RWPE2 (cell line): ENCODE data around the gene PRR30.

Experiments
- ATAC-seq: fragments of 200-7000 bp; cut with Tn5 transposase; 3 replicates; pipeline ENCODE4 v1.9.1; 2021; ENCODE audit warnings: low read depth
- DNase-seq: peaks from one replicate; pipeline ENCODE4 v3.0.0-alpha.2; 2020; ENCODE audit warnings: low spot score
- H3K27ac ChIP-seq: fragments of 450-650 bp; 2 replicates; pipeline ENCODE4 v1.5.1; 2017; ENCODE audit warnings: mild to moderate bottlenecking; ENCODE audit not compliant: poor library complexity, severe bottlenecking
- H3K27me3 ChIP-seq: fragments of 250-450 bp; sonication (Bioruptor Pico); 2 replicates; pipeline ENCODE4 v1.5.1; 2021; ENCODE audit warnings: mild to moderate bottlenecking, moderate library complexity; ENCODE audit not compliant: insufficient read depth, poor library complexity, severe bottlenecking
- H3K36me3 ChIP-seq: fragments of 250-450 bp; sonication (Bioruptor Pico); 2 replicates; pipeline ENCODE4 v1.5.1; 2020; ENCODE audit warnings: low read depth, mild to moderate bottlenecking, moderate library complexity
- H3K4me1 ChIP-seq: fragments of 250-450 bp; sonication (Bioruptor Pico); 2 replicates; pipeline ENCODE4 v1.5.1; 2021; ENCODE audit warnings: mild to moderate bottlenecking, moderate library complexity; ENCODE audit not compliant: insufficient read depth, poor library complexity, severe bottlenecking
- H3K4me3 ChIP-seq: fragments of 250-450 bp; sonication (Bioruptor Pico); 2 replicates; pipeline ENCODE4 v1.5.1; 2021; ENCODE audit warnings: mild to moderate bottlenecking, moderate library complexity; ENCODE audit not compliant: severe bottlenecking
- H3K9me3 ChIP-seq: fragments of 250-450 bp; sonication (Bioruptor Pico); 2 replicates; pipeline ENCODE4 v1.5.1; 2021; ENCODE audit warnings: mild to moderate bottlenecking, moderate library complexity; ENCODE audit not compliant: severe bottlenecking
- TF ChIP-seq, protein P1 (sequence below): fragments of 450-650 bp; IDR thresholded peaks from one replicate; pipeline ENCODE4 v1.5.1; 2017; ENCODE audit warnings: mild to moderate bottlenecking, moderate library complexity; ENCODE audit not compliant: poor library complexity, severe bottlenecking

PRR30 gene

DNA sequence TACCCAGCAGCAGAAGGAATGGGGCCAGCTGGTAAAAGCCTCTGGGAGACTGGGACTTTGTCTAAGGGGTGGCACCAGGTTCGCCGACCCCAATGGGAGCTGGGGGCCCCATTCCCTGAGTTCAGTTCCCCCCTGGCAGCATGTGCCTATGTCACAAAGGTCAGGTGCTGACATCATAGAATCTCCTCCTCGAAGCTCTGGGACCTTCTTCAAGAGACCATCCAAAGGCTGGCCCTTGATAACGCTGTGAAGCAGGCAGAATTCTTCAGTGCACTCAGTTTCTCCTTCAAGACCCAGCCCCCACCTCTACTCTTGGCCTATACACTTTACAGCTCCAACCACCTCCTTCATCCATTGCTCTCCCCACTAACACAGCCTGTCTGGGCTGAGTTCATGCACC lies at the start of gene PRR30:
Gene PRR30, minus strand, starts transcription at position 101 of the 400 bp plus-strand sequence. CDS start 1,081 bp downstream, outside the sequence.
- H3K9me3 ChIP-seq, result no peaks in the 10 kb centered on the region
- TF ChIP-seq, protein P1, sequence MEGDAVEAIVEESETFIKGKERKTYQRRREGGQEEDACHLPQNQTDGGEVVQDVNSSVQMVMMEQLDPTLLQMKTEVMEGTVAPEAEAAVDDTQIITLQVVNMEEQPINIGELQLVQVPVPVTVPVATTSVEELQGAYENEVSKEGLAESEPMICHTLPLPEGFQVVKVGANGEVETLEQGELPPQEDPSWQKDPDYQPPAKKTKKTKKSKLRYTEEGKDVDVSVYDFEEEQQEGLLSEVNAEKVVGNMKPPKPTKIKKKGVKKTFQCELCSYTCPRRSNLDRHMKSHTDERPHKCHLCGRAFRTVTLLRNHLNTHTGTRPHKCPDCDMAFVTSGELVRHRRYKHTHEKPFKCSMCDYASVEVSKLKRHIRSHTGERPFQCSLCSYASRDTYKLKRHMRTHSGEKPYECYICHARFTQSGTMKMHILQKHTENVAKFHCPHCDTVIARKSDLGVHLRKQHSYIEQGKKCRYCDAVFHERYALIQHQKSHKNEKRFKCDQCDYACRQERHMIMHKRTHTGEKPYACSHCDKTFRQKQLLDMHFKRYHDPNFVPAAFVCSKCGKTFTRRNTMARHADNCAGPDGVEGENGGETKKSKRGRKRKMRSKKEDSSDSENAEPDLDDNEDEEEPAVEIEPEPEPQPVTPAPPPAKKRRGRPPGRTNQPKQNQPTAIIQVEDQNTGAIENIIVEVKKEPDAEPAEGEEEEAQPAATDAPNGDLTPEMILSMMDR, result no peak
- ATAC-seq (no peak), DNase-seq (no peak)
- no peaks in the 10 kb centered on the region for H3K36me3 ChIP-seq
- H3K27me3 ChIP-seq, result no peaks in the 10 kb centered on the region
- no peak within 1 kb of the TSS for H3K27ac ChIP-seq
- no peak within 1 kb of the TSS for H3K4me3 ChIP-seq
- H3K4me1 ChIP-seq, result no peaks in the 10 kb centered on the region

DNA sequence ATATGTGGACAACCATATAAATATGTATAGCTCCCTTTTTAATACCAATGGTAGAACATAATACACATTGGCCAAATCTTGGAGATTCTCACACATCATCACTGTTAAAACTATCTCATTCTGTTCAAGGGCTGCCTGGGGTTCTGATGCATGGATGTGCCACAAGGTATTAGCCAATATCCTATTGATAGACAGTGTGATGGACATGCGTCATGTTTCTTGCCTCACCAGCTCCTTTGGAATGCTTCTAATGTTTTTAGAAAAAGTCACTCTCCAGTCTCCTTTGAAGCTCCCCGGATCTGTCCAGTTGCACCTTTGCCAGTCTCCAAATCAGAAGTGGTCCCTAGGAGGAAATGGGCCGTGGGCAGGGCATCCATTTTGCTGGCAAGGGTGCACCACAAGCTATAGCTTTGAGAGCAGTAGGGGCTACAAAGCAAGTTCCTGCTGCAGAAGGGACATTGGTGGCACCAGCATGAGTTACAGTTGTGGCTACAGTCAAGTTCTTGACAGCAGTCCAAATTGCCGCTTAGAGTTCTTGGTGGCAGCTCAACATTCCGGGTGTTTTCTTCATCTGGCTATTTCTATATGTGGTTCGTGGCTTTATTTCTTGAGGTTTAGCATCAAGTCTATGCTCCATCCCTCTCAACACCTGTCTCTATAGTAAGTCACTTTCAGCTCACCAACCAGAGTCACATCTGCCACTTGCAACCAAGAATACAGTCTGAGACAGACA lies 47.6 kb upstream of the PRR30 start:
- H3K4me3 ChIP-seq, result no peak overlapping the region
- H3K36me3 ChIP-seq, result no peaks in the 10 kb centered on the region
- TF ChIP-seq, protein P1, result no peak
- no peaks in the 10 kb centered on the region for H3K4me1 ChIP-seq
- ATAC-seq (no peak), DNase-seq (no peak)
- H3K9me3 ChIP-seq, result no peaks in the 10 kb centered on the region
- no peak overlapping the region for H3K27ac ChIP-seq
- no peaks in the 10 kb centered on the region for H3K27me3 ChIP-seq

DNA sequence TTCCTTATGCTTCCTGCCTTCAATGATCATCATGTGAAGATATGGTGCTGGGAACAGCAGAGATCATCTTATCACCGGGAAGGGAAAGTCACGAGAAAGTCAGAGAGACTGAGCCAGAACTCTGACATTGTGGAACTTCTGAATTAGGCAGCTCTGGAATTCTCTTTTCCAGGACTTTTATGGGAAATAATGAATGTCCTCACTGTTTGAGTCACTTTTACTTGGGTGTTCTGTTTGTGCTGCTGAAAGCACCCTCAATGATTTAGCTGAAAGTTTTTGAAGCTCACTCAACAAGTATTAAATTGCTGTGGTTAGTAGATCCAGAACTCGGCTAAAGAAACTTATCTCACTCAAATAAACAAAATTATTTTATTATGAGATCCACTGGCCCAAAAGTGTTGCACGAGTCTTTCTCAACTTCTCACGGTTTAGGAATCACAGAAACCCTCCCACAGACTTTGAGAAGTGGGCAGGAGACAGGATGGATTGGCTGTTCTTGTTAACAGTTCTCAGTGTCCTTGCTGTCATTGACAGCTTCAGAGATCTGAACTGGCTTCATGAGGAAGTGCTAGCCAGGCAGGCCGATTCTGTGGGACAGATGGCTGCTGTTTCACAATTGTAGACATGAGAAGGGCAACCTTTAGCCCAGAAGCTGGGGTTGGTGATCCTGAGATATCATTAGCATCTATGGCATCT lies 46.3 kb upstream of the PRR30 start:
- TF ChIP-seq, protein P1, result no peak
- H3K9me3 ChIP-seq, result no peaks in the 10 kb centered on the region
- no peak for ATAC-seq
- H3K27me3 ChIP-seq, result no peaks in the 10 kb centered on the region
- no peak overlapping the region for H3K27ac ChIP-seq
- H3K4me1 ChIP-seq, result no peaks in the 10 kb centered on the region
- no peak overlapping the region for H3K4me3 ChIP-seq
- DNase-seq, result no peak
- no peaks in the 10 kb centered on the region for H3K36me3 ChIP-seq

DNA sequence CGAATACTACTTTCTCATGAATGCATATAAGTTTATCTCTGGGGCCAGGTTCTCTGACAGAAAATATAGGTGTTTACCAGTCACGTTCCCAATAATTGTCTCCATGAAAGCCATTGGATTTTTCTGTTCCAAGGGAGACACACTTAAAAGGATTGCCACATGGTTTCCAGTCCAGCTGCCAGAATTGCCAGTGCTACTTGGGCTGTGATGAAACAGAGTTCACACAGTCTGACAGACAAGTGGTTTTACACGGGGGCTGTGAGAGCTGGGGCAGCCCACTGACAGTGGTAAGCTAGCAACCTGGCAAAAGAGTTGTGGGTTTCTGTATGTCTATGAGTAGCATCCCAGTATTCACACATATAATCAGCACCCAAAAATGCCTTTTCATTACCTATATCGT lies 44.9 kb upstream of the PRR30 start:
- H3K27me3 ChIP-seq, result no peaks in the 10 kb centered on the region
- H3K27ac ChIP-seq, result no peak overlapping the region
- ATAC-seq, result no peak
- H3K4me3 ChIP-seq, result no peak overlapping the region
- H3K9me3 ChIP-seq, result no peaks in the 10 kb centered on the region
- no peaks in the 10 kb centered on the region for H3K4me1 ChIP-seq
- DNase-seq, result no peak
- H3K36me3 ChIP-seq, result no peaks in the 10 kb centered on the region
- TF ChIP-seq, protein P1, result no peak

DNA sequence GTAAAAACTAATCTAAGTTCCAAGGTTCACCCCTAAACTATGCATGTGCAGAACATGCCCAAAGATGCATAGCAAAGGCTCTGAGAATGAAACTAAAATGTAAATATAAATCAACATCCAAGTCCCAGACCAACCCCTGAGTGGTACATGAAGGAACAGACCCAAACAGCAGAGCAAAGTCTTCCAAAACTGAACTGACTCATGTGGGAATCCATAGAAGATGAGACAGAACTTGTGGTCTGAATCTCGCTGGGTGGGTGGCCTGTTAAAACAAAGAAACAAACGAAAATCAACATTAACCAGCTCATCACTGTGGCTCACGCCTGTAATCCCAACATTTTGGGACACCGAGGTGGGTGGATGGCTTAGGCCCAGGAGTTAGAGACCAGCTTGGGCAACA lies 43.1 kb upstream of the PRR30 start:
- H3K9me3 ChIP-seq, result no peaks in the 10 kb centered on the region
- H3K27me3 ChIP-seq, result no peaks in the 10 kb centered on the region
- H3K4me1 ChIP-seq, result no peaks in the 10 kb centered on the region
- H3K36me3 ChIP-seq, result no peaks in the 10 kb centered on the region
- no peak for ATAC-seq
- no peak overlapping the region for H3K4me3 ChIP-seq
- no peak overlapping the region for H3K27ac ChIP-seq
- TF ChIP-seq, protein P1, result no peak
- no peak for DNase-seq
